HG02623 (cell line): ENCODE results near the gene ORAI1.
"Not testable (repeated sequence)": the region's sequence is repeated elsewhere in the genome, so short reads cannot be mapped to it uniquely, and the experiment has no call there.

Experiments used
- ATAC-seq: cut with Tn5 transposase; IDR thresholded peaks from one replicate; pipeline ENCODE4 v1.9.1; 2021; ENCODE audit warnings: moderate library complexity; ENCODE audit not compliant: unreplicated experiment

The ORAI1 gene

GRCh38 chr12:121641343-121641630 is 15.0 kb downstream of the ORAI1 start:
- ATAC-seq, result no peak

- no peak for ATAC-seq
These were observed 22.2 kb downstream of the ORAI1 start for GRCh38 chr12:121648458-121649028.

- no peak for ATAC-seq
These were observed 23.0 kb downstream of the ORAI1 start for GRCh38 chr12:121649322-121649721.

DNA sequence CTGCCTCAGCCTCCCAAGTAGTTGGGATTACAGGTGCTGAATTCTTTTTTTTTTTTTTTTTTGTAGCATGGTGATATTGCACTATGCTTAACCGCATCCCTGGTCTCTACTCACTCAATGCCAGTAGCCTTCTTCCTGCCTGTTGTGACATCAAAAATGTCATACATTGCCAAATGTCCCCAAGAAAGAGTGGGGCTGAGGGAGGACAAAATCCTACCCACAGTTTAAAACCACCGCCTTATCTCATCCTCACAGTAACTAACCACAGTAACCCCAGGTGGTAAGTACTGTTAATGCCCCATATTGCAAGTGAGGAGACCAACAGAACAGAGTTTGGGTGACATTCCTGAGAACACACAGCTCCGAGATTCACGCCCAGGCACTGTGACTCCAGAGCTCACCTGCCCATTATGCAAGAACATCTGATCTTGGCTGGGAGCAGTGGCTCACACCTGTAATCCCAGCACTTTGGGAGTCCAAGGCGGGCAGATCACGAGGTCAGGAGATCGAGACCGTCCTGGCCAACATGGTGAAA is 23.6 kb downstream of the ORAI1 start:
- ATAC-seq, result no peak

DNA sequence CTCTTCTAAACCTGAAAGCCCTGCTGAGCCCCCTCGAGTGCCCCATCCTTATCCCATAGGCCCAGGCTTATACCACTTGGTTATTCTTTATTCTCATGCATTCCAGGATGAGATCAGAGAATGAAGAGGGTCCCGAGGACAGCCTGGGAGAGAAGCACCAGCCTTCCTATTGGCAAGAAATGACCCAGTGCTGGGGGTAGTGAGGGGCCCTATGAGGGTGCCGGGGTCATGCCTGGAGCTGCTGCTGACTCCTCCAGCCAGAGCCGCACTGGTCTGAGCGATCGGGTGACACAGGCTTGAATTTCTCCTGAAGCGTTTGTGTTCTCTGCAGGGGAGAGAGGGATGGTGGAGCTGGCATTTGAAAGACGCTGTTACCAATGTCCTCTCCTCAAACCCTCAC is 25.0 kb downstream of the ORAI1 start:
- no peak for ATAC-seq

- ATAC-seq, result no peak
These were observed 26.6 kb downstream of the ORAI1 start for GRCh38 chr12:121652767-121653497.

DNA sequence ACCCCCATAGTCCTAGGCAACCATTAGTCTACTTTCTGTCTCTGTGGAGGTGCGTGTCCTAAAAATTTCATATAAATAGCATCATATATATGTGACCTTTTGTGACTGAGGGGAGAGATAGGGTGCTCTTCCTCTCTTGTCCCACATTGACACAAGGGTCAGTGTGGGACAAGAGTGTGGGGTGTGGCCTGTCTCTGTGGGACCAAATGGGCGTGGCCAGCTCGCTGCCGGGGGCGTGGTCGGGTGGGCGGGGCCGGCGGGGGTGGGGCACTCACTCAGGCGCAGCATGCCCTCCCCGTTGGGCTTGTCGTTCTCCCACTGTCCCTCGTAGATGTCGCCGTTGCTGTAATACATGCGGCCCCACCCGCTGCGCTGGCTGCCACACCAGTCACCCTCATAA is 27.7 kb downstream of the ORAI1 start:
- ATAC-seq, result no peak

DNA sequence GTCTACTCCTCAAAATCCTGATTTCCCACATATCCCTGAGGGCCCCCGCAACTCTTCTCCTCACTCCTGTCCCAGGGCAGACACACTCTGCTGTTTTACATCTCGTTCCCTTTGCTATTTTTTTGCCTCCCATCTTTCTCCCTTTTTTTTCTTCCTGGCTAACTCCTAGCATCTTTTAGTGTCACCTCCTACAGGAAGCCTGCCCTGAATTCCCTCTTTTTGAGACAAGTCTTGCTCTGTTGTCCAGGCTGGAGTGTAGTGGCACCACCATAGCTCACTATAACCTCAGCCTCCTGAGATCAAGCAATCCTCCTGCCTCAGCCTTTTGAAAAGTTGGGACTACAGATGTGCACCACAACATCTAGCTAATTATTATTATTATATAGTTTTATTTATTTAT is 29.8 kb downstream of the ORAI1 start:
- no peak for ATAC-seq

- no peak for ATAC-seq
These were observed 31.1 kb downstream of the ORAI1 start for GRCh38 chr12:121657305-121658008.

DNA sequence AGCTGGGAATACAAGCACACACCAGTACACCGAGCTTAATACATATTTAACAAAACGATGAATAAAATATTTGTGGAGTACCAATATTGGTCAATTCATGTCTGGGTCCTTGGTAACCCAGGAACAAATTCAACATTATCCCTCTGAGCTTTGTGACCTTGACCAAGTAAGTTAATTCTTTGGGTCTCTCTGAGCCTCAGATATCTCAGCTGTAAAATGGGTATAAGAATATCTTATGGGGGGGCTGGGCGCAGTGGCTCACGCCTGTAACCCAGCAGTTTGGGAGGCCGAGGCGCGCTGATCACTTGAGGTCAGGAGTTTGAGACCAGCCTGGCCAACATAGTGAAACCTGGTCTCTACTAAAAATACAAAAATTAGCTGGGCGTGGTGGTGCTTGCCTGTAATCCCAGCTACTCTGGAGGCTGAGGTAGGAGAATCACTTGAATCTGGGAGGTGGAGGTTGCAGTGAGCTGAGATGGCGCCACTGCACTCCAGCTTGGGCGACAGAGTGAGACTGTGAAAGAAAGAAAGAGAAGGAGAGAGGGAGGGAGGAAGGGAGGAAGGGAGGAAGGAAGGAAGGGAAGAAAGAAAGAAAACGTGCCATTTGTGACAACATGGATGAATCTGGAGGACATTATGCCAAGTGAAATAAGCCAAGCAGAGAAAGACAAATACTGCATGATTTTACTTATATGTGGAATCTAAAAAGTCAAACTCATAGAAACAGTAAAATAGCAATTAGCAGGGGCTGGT is 35.2 kb downstream of the ORAI1 start:
- not testable (repeated sequence) for ATAC-seq

GRCh38 chr12:121663610-121663929 is 37.2 kb downstream of the ORAI1 start:
- no peak for ATAC-seq

DNA sequence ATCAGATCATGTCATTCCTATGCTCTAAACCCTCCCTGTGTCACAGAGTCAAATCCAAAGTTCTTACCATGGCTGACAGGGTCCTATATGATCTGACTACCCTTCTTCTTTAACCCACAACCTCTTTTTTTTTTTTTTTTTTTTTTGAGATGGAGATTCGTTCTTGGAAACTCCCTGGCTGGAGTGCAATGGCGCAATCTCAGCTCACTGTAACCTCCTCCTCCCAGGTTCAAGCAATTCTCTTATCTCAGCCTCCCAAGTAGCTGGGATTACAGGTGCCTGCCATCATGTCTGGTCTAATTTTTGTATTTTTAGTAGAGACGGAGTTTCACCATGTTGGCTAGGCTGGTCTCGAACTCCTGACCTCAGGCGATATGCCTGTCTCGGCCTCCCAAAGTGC is 40.5 kb downstream of the ORAI1 start:
- not testable (repeated sequence) for ATAC-seq

GRCh38 chr12:121668750-121669520 is 42.6 kb downstream of the ORAI1 start:
- no peak for ATAC-seq

GRCh38 chr12:121669521-121669900 is 43.2 kb downstream of the ORAI1 start, which contains the start of gene MORN3:
Gene MORN3, minus strand, starts transcription at chr12:121669654. Its CDS starts 171 bp downstream, at chr12:121669483.
- no peak for ATAC-seq

DNA sequence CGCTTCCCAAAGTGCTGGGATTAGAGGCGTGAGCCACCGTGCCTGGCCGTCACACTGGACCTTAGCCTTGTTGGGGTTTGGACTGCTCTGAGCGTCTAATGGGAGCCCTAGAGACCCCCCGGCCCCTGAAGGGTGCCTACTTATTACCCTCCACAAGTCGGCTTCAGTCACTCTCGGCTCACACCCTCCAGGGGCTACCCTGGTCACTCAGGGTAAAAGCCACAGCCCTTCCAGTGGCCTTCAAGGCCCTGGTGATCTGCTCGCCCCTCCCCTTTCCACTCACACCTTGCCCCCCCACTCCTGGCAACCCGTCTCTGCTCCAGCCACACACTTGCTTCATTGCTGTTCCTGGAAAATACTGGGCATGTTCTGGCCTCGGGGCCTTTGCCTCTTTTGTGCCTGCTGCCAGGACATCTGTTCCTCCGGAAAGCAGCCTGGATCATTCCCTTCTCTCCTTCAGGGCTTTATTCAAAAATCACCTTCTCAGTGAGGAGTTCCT is 46.7 kb downstream of the ORAI1 start:
- ATAC-seq, result no peak

- no peak for ATAC-seq
These were observed 49.9 kb downstream of the ORAI1 start for GRCh38 chr12:121676190-121676589.

DNA sequence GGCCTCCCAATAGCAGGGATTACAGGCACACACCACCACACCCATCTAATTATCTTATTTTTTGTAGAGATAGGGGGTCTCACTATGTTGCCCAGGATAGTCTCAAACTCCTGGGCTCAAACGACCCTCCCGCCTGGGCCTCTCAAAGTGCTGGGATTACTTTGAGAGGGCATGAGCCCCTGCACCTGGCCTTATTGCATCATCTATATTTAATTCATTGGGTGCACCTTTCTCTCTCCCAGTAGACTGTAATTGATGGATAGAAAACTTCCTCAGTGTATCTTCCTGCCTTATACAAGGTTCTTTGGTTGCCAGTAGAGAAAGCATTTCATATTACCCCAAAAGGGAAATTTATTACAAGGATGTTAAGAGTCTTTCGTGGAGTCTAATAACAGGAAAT is 52.0 kb downstream of the ORAI1 start:
- ATAC-seq, result no peak

- ATAC-seq, result no peak
These were observed 52.5 kb downstream of the ORAI1 start for GRCh38 chr12:121678716-121679300.

DNA sequence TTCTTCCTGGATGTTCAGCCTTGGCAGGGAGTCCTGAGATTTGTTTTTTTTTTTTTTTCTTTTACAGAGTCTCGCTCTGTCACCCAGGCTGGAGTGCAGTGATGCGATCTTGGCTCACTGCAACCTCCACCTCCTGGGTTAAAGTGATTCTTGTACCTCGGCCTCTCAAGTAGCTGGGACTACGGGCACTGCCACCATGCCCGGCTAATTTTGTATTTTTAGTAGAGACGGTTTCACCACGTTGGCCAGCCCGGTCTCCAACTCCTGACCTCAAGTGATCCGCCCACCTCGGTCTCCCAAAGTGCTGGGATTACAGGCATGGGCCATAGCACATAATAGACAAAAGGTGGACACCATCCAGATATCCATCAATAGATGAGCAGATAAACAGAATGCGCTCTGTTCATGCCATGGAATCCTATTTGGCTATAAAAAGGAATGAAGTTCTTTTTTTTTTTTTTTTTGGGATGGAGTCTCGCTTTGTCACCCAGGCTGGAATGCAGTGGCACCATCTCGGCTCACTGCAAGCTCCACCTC is 53.4 kb downstream of the ORAI1 start:
- not testable (repeated sequence) for ATAC-seq

DNA sequence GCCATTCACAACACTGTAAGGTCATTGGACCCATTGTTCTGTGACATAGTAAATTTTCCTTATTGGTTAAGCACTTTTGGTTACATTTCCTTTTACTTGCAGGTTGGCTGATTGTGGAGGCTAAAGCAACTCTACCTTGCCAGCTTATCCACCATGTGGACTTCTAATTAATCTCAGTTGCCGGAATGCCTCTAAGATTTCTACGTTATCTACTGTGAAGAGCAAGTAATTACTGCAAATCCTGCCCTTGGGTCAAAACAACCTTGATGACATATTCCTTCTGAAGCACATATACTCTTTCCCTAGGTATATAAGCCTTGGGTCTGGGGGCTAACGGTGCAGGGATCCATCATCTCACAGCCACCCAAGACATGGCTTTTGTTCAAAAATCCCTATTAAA is 62.6 kb downstream of the ORAI1 start:
- ATAC-seq, result no peak
